Measurements from ENCODE around the gene RNU6-1. TPM values are rescaled to one million over a fixed set of nuclear protein-coding genes. Genes with fewer than 3 reads are reported as not detected.

RNU6-1 gene
- total RNA-seq, 2 experiments from 2014 or later: not detected

DNA sequence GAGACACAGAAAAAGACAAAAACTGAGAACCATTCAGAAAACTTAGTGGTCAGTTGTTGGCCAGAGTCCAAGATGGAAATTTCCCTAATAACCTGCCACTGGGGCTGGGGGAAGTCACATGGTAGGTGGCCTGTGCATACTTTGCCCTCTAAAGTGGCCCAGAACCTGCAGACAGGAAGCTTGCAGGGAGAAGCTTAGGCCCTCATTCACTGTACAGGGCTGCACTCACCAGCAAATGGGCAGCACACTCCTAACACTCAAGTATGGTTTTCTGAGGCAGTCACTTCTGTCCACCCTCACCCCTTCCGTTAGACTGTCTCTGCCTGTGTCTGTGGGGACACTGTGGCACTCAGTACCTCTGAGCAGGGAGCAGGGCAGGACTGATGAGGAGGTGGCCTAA, 14.5 kb upstream of the RNU6-1 start:
- peaks cover 8% of the 10 kb centered on the region; the same call in 1 of the 2 replicates for H3K9me3 ChIP-seq (ENCODE audit: low read length)
- peak; percentile 46 for DNase-seq (ENCODE audit: low spot score)
- ChIA-PET POLR2A (interaction anchor here (1.0 to 2.6 kb wide), 4 partner anchors 9 to 342 kb away, joined by 3 to 16 read pairs (median 4); no protein-coding TSS in a partner anchor), CTCF (ENCODE audit: unreplicated experiment) (no interaction called here)
- intact Hi-C loops (cut with micrococcal nuclease; ENCODE audit: unreplicated experiment): no loop called here
- peak overlapping the region; percentile 85 for H3K4me2 ChIP-seq (ENCODE audit: low read length)
- H3K79me2 ChIP-seq (ENCODE audit: insufficient read depth, low read depth, low read length): no peaks in the 10 kb centered on the region
- H2AFZ ChIP-seq (ENCODE audit: low read length): peak overlapping the region; percentile 91
- peak overlapping the region; percentile 58 for H3K4me3 ChIP-seq (ENCODE audit: low read depth, low read length, poor library complexity, severe bottlenecking)
- BruUV-seq (replicated peaks): no TSS peak
- H4K20me1 ChIP-seq (ENCODE audit: insufficient read depth, low read length): no peaks in the 10 kb centered on the region
- H3K9me2 ChIP-seq (ENCODE audit: insufficient read depth, low read length): no peaks in the 10 kb centered on the region
- peak overlapping the region; percentile 75 for H3K27ac ChIP-seq (ENCODE audit: low read depth, low read length, poor library complexity, severe bottlenecking)
- TF ChIP-seq, protein P1, sequence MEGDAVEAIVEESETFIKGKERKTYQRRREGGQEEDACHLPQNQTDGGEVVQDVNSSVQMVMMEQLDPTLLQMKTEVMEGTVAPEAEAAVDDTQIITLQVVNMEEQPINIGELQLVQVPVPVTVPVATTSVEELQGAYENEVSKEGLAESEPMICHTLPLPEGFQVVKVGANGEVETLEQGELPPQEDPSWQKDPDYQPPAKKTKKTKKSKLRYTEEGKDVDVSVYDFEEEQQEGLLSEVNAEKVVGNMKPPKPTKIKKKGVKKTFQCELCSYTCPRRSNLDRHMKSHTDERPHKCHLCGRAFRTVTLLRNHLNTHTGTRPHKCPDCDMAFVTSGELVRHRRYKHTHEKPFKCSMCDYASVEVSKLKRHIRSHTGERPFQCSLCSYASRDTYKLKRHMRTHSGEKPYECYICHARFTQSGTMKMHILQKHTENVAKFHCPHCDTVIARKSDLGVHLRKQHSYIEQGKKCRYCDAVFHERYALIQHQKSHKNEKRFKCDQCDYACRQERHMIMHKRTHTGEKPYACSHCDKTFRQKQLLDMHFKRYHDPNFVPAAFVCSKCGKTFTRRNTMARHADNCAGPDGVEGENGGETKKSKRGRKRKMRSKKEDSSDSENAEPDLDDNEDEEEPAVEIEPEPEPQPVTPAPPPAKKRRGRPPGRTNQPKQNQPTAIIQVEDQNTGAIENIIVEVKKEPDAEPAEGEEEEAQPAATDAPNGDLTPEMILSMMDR (conservative IDR thresholded peaks at IDR 0.05; ENCODE audit: low read length): no peak
- no peak for TF ChIP-seq EZH2phosphoT487 (IDR thresholded peaks at IDR 0.05; ENCODE audit: borderline replicate concordance, low read depth, low read length)
- H3K4me1 ChIP-seq (ENCODE audit: insufficient read depth, low read length, poor library complexity, severe bottlenecking): peaks cover 87% of the 10 kb centered on the region
- H3K36me3 ChIP-seq (ENCODE audit: insufficient read depth, low read length): no peaks in the 10 kb centered on the region; the same call in 1 of the 2 replicates

DNA sequence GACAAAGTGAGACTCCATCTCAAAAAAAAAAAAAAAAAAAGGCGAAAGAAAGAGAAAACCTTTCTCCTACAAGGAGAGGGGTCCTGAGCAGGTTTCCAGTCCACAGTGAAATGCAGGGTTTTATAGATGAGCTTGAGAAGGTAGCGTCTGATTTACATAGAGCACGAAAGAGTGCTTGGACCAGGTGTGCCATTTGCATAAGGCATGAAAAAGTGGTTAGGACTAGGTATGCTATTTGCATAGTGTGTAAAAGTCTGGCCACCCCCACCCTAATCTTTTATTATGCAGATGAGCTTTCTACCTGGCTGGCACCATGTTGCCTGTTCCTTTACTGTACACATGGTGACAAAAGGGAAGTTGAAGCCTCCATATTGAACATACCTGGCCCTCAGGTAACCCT, 13.6 kb upstream of the RNU6-1 start:
- H3K9me2 ChIP-seq (ENCODE audit: insufficient read depth, low read length): no peaks in the 10 kb centered on the region
- H3K9me3 ChIP-seq (ENCODE audit: low read length): peaks cover 10% of the 10 kb centered on the region; the same call in 1 of the 2 replicates
- POLR2A ChIA-PET: interaction anchor here (0.6 to 2.6 kb wide), 11 partner anchors 10 to 1468 kb away, joined by 3 to 16 read pairs (median 5); no protein-coding TSS in a partner anchor
- no peak for TF ChIP-seq EZH2phosphoT487 (IDR thresholded peaks at IDR 0.05; ENCODE audit: borderline replicate concordance, low read depth, low read length)
- TF ChIP-seq, protein P1 (conservative IDR thresholded peaks at IDR 0.05; ENCODE audit: low read length): 0 out of 2 replicates have a peak, but pooled peaks have one; percentile 11
- H4K20me1 ChIP-seq (ENCODE audit: insufficient read depth, low read length): no peaks in the 10 kb centered on the region
- peak overlapping the region; percentile 85 for H3K4me2 ChIP-seq (ENCODE audit: low read length)
- H3K36me3 ChIP-seq (ENCODE audit: insufficient read depth, low read length): no peaks in the 10 kb centered on the region; the same call in 1 of the 2 replicates
- H2AFZ ChIP-seq (ENCODE audit: low read length): peak overlapping the region; percentile 74
- peak overlapping the region; percentile 58 for H3K4me3 ChIP-seq (ENCODE audit: low read depth, low read length, poor library complexity, severe bottlenecking)
- H3K79me2 ChIP-seq (ENCODE audit: insufficient read depth, low read depth, low read length): no peaks in the 10 kb centered on the region
- peaks cover 86% of the 10 kb centered on the region for H3K4me1 ChIP-seq (ENCODE audit: insufficient read depth, low read length, poor library complexity, severe bottlenecking)
- CTCF ChIA-PET (ENCODE audit: unreplicated experiment): interaction anchor here (1.0 kb wide), 1 partner anchor 13 kb away, joined by 4 read pairs; no protein-coding TSS in a partner anchor
- DNase-seq (ENCODE audit: low spot score): peak; percentile 67
- intact Hi-C loops (cut with micrococcal nuclease; ENCODE audit: unreplicated experiment): no loop called here
- peak overlapping the region; percentile 75 for H3K27ac ChIP-seq (ENCODE audit: low read depth, low read length, poor library complexity, severe bottlenecking)
- BruUV-seq (replicated peaks): no TSS peak

DNA sequence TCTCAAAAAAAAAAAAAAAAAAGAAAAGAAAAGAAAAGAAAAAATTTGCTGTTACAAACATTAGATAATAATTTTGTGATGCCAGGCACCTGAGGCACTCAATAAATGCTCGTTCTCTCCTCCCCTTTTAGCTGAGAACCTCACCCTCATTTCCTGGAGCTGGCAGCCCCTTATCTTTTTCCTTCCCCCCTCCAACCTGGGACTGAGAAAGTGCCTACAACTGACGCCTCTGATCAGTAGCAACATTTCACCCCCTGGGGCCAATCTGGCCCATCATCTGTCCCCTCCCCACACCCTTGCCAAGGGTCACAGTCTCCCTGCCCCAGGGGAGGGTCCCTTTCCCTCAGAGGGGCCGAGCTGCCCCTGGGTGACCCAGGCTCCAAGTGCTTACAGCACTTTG, 12.6 kb upstream of the RNU6-1 start:
- Histone ChIP-seq H3K79me2 (ENCODE audit: insufficient read depth, low read depth, low read length) (no peaks in the 10 kb centered on the region), H3K36me3 (ENCODE audit: insufficient read depth, low read length) (no peaks in the 10 kb centered on the region; the same call in 1 of the 2 replicates), H3K4me2 (ENCODE audit: low read length) (peak overlapping the region; percentile 85), H2AFZ (ENCODE audit: low read length) (peak overlapping the region; percentile 76), H3K9me2 (ENCODE audit: insufficient read depth, low read length) (no peaks in the 10 kb centered on the region), H3K4me3 (ENCODE audit: low read depth, low read length, poor library complexity, severe bottlenecking) (no peak overlapping the region), H4K20me1 (ENCODE audit: insufficient read depth, low read length) (no peaks in the 10 kb centered on the region), H3K27ac (ENCODE audit: low read depth, low read length, poor library complexity, severe bottlenecking) (peak overlapping the region; percentile 75), H3K4me1 (ENCODE audit: insufficient read depth, low read length, poor library complexity, severe bottlenecking) (peaks cover 86% of the 10 kb centered on the region), H3K9me3 (ENCODE audit: low read length) (peaks cover 10% of the 10 kb centered on the region; the same call in 1 of the 2 replicates)
- TF ChIP-seq, protein P1 (conservative IDR thresholded peaks at IDR 0.05; ENCODE audit: low read length): no peak
- no peak for TF ChIP-seq EZH2phosphoT487 (IDR thresholded peaks at IDR 0.05; ENCODE audit: borderline replicate concordance, low read depth, low read length)
- ChIA-PET CTCF (ENCODE audit: unreplicated experiment) (no interaction called here), POLR2A (interaction anchor here (0.5 to 2.6 kb wide), 4 partner anchors 9 to 16 kb away, joined by 3 to 16 read pairs (median 5); no protein-coding TSS in a partner anchor)
- intact Hi-C loops (cut with micrococcal nuclease; ENCODE audit: unreplicated experiment): no loop called here
- DNase-seq (ENCODE audit: low spot score): no peak
- BruUV-seq (replicated peaks): no TSS peak
